ENCODE measurements around the gene PGA5.
"Not testable (repeated sequence)": the region's sequence is repeated elsewhere in the genome, so short reads cannot be mapped to it uniquely, and the experiment has no call there.

DNA sequence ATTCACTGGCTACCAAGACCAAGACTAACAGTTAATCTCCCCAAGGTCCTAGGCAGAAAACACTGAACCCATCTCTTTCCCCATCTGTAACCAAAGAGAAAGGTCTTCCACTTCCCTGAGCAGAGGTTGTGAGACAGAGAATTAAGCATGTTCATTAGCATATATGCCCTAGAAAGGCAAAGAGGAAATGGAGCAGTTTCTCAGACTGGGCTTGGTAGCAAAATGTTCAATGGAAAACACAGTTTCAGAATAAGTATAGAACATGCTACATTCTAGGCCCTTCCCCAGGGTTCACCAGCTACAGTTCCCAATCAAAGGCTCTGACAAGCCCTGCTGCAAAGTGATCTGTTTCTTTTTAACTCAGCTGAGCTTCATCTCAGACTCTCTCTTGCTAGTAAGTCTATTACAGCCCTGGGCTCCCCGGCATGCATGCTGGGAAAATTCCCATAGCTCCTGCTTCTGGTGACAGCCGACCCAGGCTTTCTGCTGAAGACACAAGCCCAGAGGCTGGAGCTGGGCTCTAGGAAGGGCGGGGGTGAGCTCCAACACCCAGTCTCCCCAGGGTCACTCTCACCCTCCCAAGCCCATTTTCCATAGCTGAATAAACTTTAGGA lies 27.2 kb upstream of the PGA5 start:
- not testable (repeated sequence) for TF ChIP-seq CTCF, POLR2A (IDR thresholded peaks at IDR 0.05)

Measured in tibial nerve (tissue), 3 donors.